Ishikawa (cell line): ENCODE results near the gene VSIG8.

ENCODE experiments used
- EGR1 ChIP-seq: IDR thresholded peaks from 2 replicates; pipeline ENCODE4 v1.6.1; 2012
- EP300 ChIP-seq: IDR thresholded peaks from 2 replicates; pipeline ENCODE4 v1.6.1; 2012; ENCODE audit warnings: borderline replicate concordance
- REST ChIP-seq: IDR thresholded peaks from 2 replicates; pipeline ENCODE4 v1.6.1; 2012; ENCODE audit warnings: low read depth, mild to moderate bottlenecking

GRCh38 chr1:159866905-159867663, 4.6 kb upstream of the VSIG8 start:
- TF ChIP-seq REST (no peak), EP300 (no peak), EGR1 (no peak)
